DMS153 treated with DMSO at 0.1 percent for 48 hours (cell line): ENCODE measurements around the gene ORC2.
"Not testable (repeated sequence)": the region's sequence is repeated elsewhere in the genome, so short reads cannot be mapped to it uniquely, and the experiment has no call there.

Experiments
- DNase-seq: peaks from one replicate; lab custom pipeline; 2025; ENCODE audit not compliant: unreplicated experiment; lab: John Stamatoyannopoulos, UW

Gene ORC2

DNA sequence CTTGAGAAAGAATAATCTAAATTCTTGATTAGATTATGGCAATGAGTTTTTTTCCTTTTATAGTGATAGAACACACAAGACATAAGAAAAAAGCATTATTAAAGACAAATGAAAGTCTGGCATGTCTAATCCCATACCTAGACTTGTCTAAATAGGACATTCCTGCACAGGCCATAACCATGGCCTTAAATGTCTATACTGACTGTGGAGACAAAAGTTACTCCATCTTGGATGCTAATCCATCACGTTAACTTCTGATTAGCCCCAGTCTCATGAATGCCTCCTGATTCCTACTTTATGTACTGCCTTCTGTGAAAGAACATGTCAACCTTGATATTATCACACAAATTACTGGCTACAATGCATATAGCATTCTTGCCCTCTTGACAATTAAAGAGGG, 23.6 kb downstream of the ORC2 start:
- no peak for DNase-seq

DNA sequence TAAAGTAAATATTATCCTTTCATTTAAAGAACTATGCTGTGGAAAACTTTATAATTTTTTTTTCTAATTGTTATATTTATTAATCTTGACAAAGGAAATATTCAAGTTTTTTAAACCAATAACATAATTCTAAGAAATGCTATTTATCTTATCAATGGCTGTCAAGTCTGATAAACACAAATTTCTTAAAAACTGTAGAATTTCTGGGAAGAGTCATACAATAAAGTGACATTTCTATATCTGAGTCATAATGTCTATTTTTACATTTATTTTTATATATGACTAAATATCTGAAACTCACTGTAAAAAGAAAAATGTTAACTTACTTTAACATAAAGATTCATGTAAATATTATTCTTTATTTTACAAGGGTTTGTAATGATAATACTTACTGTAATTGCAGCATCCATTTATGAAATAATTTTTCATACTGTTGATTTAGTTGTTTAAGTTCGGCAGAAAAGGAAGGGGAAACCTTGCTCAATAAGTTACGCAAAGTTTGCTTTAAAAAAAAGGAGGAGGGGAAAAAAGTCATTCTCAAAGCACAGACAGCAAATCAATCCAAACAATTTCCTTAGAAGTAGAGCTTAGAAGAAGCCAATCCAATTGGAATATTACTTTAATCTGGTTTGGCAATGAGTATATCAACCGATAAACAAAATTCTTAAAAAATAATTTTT, 32.4 kb downstream of the ORC2 start:
- DNase-seq: no peak

GRCh38 chr2:200929334-200930249, 33.9 kb downstream of the ORC2 start:
- no peak for DNase-seq

DNA sequence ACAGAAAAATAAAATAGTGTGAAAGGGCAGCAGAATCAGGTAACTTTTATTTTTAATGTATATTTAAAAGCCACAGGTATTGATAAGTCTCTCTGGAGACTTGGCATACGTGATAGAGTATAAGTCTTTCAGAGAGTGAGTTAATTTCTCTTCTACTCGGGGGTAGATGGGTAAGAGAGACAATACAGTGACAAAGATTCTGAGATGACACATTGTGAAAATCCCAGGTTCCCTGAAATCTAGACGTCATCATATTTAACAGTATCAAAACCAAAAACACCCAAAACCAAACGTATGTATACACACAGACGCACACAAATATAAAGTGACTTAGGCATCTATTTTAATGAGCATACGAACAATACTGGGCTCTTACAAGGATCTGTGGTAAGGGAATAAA, 41.0 kb downstream of the ORC2 start:
- no peak for DNase-seq

- DNase-seq: no peak
Observed at GRCh38 chr2:200913654-200914053, 49.8 kb downstream of the ORC2 start.

- no peak for DNase-seq
Observed at GRCh38 chr2:200909958-200910357, 53.5 kb downstream of the ORC2 start.

GRCh38 chr2:200905618-200906296, 57.7 kb downstream of the ORC2 start:
- DNase-seq: peak; percentile 42

- peak; percentile 65 for DNase-seq
Observed at GRCh38 chr2:200901459-200902072, 61.9 kb downstream of the ORC2 start.

GRCh38 chr2:200899482-200899881, 64.0 kb downstream of the ORC2 start:
- DNase-seq: no peak

DNA sequence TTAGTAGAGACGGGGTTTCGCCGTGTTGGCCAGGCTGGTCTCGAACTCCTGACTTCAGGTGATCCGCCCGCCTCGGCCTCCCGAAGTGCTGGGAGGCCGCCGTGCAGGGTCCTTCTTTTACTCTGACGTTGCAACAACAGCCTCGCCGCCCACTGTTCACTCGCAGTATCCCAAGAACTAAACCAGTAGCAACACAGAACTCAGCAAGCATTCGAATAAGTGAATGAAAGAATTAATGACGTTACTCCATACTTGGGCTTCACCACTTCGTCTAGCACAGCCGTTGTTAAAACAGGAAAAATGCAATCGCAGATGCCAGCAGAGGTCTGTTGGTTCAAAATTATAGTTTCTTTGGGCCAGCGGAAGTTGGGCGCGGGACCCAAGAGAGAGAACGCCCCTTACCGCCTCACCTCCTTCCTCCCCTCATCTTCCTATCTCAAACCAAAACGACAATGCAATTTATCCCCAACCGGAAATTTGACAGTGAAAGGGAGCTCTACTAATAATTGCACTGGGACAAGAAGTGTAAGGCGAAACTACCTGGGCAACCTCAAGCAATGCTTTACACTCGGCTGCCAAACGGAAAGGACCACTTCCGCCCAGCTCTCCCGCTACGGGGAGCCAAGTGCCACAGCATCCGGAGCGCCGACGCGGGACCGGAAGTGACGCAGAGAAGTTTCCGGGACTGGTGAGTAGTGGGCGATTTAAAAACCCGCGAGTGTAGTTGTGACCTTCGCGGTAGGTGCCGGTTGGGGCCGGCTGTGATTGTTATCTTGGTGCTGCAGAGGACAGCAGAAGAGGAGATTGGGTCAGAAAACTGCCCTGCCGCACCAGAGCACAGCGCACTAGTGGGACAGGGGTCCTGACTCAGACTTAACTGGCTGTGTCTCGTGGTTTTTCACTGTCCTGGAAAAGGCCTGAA, 74.5 kb downstream of the ORC2 start, which contains the start of the genes NIF3L1 and PPIL3:
TSS of gene NIF3L1 (plus strand) at position 668 of the 922 bp plus-strand sequence. CDS start 2,573 bp downstream, outside the sequence.
TSS of gene PPIL3 (minus strand) at position 374 of the 922 bp plus-strand sequence. CDS start 1,462 bp downstream, outside the sequence.
- DNase-seq: peak; percentile 90

- not testable (repeated sequence) for DNase-seq
Observed at GRCh38 chr2:200881715-200882249, 81.7 kb downstream of the ORC2 start.

- DNase-seq: no peak
Observed at GRCh38 chr2:200878289-200878880, 85.1 kb downstream of the ORC2 start.

DNA sequence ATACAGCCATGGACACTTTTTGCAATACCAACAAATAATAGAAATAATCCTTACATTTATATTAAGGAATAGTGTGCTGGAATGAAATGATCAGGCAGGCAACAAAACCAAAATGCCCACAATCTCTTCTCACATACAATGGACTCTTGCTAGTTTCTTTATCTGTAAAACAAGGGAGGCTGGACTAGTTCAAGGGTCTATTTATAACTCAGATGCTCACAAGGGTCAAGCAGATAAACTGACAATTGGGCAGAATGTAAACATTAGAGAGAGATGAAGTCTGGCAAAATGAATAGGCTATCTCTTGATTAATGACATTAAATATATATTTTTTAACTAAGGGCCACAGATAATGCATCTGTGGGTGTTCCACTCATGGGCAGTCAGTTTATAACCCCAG, 86.0 kb downstream of the ORC2 start:
- no peak for DNase-seq

DNA sequence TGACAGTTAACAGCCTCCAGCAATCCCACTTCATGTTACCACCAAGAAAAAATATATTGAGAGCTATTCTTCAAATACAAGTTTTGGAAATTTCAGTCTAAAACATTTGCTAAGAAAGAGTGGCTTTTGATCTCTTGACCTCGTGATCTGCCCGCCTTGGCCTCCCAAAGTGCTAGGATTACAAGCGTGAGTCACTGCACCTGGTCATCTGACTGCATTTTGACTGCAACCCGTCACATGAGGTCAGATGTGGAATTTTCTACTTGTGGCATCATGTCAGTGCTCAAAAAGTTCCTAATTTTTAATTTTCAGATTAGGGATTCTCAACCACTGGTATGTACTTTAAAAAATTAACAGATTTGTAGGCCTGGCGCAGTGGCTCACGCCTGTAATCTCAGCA, 89.9 kb downstream of the ORC2 start:
- no peak for DNase-seq

DNA sequence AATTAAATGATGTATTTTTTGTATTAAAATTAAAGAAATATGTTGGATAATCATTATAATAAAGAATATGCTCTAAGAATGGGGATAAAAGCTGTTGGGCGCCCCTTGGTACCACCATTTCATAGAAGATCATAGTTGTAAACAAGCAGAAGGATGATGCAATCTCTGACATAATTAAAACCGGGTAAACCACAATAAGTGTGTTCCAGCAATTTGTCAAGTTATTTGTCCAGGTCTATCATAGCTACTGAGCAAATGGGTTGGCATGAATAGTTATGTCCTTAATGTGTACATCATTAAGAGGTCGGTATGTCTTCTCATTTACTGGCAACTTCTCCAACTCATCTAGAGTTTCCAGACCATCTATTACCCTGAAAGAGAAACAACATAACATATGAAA, 92.3 kb downstream of the ORC2 start:
- DNase-seq: no peak

GRCh38 chr2:200869014-200869413, 94.4 kb downstream of the ORC2 start:
- DNase-seq: no peak

GRCh38 chr2:200864176-200865034, 99.1 kb downstream of the ORC2 start, which contains the start of gene CLK1:
Gene CLK1 (minus strand): TSS chr2:200864658. CDS start chr2:200861862, 2,796 bp downstream.
- peak; percentile 13 for DNase-seq

DNA sequence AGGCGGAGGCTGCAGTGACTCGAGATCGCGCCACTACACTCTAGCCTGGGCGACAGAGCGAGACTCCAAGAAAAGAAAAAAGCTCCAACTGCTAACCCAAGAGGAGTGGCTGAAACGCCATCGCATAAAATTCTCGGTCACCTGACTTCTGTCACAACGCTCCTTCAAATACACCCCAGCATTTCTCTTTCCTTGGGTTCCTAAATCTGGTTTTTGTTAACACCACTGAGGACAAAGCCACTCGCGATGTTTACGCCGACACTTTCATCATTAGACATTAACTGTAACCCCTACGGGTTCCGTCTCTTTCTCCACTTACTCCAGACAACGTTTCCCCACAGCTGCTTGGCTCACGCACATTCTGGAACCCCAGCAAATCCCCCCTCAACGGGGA, 99.7 kb downstream of the ORC2 start:
- DNase-seq: no peak
